Urothelium cell line (cell line): ENCODE measurements around the gene RAD50.

Source experiments
- DNase-seq: peaks from one replicate; pipeline ENCODE4 v3.0.0; 2011; ENCODE audit warnings: low spot score, mixed read lengths
- FAIRE-seq: peaks from 2 replicates; lab custom pipeline; 2011; peaks lifted over from hg19 to GRCh38; lab: Jason Lieb, UNC

The RAD50 gene

DNA sequence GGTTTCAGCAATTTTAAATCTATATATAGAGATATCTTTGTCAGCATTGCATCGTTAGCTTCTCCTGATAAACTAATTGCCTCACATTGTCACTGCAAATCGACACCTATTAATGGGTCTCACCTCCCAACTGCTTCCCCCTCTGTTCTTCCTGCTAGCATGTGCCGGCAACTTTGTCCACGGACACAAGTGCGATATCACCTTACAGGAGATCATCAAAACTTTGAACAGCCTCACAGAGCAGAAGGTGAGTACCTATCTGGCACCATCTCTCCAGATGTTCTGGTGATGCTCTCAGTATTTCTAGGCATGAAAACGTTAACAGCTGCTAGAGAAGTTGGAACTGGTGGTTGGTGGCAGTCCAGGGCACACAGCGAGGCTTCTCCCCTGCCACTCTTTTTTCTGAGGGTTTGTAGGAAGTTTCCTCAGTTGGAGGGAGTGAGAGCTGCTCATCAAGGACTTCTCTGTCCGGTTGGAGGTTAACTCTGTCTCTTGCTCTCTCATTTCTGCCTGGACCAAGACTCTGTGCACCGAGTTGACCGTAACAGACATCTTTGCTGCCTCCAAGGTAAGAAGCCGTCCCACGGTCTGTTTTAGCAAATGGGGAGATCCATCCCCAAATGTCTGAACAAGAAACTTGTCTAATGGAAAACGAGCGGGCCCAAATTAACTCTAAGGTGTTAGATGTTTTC, 117.3 kb downstream of the RAD50 start, which contains the start of gene IL4:
Gene IL4, plus strand, starts transcription at position 51 of the 692 bp plus-strand sequence. Its CDS starts 62 bp downstream, at position 113.
- DNase-seq: no peak
- FAIRE-seq: no peak

DNA sequence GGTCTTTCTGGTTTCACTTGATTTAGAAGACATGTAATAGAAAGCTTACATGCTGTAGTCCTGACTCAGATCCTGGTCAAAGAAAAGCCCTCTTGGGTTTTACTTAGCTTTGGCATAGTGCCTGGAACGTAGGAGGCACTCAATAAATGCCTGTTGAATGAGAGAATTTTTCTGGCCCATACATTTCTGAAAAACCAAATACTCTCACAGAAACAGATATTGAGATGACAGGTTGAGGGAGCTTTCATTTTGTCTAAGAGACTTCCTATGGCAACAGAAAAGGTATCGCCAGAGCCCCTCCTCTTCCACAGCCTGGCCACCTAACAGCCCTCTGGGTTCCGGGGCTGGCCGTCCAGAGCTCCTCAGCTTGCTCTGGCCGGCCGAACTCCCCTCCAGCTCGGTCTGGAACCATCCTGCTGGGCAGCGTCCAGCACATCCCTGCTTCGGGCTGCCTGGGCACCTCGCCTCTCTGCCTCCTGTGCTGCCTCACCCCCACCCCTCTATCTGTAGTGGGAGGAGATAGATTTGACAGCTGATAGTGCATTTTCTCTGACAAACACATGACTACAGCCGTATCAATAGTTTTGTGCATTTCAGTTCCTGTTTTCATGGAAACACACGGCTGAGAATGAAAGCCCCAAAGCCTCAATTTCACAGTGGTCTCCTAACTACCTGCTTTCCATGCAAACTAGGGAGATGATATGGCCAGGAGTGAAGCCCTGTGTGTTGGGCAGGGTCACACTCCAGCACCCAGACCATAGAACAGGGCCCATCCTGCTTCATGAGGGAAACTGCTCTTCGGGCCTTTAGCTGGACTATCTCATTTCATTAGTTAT, 118.1 kb downstream of the RAD50 start:
- DNase-seq: peak; percentile 60
- no peak for FAIRE-seq

DNA sequence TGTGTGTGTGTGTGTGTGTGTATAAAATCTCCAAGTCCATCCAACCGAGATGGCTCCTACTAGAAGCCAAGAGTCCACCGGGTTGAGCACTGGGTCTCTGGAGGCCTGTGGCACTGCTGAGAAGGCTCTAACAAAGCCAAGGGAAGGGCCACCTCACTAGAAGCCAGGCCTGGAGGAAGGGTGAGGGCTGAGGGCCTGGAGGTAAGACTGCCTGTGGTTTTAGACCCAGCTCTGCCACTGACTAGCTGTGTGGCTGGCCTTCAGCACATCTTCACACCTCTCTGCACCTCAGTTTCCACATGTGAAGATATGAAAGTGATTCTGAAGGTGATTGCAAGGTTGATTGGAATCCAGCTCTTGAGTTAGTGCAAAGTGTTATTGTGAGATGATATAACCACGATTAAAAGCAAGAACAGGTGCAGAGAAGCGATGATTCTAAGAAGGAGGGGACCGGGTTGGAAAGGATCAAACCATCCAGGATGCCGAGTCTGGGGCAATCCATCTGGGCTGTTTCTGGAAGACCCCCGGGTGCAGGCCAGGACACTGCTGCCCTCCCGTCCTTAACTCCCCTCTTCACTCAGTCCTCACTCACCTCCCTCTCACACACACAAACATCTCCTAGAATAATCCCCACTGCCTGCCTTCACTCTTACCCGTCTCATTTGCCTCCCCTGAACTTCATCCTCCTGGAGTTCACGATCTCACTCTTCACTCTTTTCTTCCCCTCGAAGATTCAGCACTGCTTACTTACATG, 119.3 kb downstream of the RAD50 start:
- FAIRE-seq (no peak), DNase-seq (no peak)

DNA sequence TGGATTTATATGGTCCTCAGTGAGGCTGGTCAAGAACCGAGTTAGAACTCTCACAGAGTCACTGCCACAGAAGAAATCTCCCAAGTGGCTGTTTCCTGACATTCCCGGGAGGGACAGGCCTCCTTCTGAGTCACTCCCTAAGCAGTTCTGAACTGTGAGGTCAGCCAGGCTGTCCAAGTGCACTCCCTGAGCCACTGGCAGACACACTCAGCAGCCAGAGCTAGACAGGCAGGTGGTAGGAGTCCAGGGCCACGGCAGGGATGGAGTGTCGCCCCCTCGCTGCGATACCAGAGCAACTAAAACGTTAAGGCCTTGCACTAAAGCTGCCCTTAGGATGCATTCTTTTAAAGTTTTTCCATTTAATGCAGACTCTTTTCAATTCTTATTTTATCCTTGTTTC, 120.4 kb downstream of the RAD50 start:
- peak; percentile 32 for FAIRE-seq

DNA sequence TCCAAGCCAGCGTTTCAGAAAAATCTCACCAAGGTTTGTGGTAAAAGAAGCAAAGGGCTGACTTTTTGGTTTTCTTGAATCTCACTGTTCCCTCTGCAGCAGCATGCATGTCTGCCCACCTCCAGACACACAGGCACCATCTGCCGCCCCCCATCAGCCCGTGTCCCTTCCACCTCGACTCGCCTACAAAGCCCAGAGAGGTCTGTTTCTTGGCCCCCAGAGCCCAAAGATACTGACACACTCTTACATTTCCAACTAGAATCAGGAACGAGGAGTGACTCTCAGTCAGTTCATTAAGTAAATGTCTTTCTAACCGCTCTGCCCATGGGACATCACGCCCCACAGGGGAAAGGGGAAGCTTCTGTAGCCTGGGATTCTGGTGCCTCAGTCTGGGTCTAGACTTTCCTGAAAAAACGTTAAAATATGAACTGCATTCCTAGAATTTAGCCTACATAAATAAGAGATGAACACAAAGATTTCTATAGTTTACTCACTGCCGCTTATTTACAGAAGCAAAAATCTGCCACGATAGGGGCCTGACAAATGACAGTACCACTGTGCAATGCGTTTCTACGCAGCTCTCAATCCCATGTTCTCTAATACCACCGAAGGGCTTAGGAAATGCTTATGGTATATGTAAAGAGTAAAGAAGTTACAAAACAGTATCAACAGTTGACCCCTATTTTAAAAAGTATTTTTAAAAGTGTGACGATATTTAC, 121.1 kb downstream of the RAD50 start:
- DNase-seq (no peak), FAIRE-seq (no peak)

More for the DNA sequence above, 120.4 kb downstream of the RAD50 start:
- peak; percentile 92 for DNase-seq

DNA sequence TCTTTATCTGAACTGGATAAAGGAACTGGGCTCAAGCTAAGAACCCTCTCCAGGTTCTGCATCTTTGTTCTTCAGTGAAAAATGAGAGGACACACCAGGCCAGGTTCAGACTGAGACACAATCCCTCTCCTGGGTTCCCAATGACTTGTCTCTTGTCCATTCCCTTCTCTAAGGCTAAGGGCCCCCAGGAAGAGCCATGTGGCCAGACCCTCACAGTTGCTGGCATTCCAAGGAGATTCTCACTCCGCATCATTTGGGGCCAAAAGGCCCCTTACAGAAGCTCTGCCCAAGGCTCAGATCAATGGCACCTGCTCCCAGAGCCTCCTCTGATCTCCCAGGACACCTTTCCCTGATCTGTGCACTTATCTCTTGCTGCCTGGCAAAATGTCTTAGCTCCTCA, 122.0 kb downstream of the RAD50 start:
- no peak for FAIRE-seq
- DNase-seq: no peak

DNA sequence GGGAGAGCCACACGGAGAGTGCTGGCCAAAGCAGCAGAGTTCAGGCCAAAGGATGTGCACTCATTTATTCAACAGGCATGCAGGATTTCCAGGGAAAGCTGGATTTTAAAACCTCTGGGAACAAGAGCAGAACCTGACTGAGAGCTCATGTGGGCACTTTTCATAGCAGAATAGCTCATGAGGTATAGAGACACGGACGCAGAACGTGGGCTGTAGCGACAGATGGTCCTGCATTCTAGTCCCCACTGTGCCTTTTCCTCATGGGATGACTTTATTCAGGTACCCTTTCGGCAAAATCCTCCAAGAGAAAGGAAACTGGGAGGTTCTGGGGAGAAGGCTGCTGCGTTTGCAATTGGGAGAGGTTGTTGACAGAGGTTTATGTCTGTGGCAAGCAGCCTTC, 122.4 kb downstream of the RAD50 start:
- DNase-seq: no peak
- no peak for FAIRE-seq

DNA sequence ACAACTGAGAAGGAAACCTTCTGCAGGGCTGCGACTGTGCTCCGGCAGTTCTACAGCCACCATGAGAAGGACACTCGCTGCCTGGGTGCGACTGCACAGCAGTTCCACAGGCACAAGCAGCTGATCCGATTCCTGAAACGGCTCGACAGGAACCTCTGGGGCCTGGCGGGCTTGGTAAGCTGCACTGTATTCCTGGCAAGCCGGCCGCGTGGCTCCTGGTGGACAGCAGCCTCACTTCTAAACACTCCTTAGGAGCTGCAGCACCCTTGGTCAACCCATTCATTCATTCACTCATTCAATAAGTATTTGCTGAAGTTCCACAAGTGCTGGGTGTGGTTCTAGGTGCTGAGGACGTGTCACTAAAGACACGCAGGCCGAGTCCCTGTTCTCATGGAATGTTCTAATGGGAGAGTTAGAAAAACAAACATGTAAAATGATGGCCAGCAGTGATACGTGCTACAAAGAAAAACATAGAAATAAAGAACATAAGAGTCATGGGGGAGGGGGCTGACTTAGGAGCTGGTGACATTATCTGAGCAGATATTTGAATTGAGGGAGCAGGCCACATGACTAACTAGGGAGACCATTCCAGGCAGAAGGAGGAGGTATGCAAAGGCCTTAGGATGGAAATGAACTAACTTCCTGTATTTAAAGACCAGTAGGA, 123.1 kb downstream of the RAD50 start:
- FAIRE-seq: no peak
- DNase-seq: no peak

DNA sequence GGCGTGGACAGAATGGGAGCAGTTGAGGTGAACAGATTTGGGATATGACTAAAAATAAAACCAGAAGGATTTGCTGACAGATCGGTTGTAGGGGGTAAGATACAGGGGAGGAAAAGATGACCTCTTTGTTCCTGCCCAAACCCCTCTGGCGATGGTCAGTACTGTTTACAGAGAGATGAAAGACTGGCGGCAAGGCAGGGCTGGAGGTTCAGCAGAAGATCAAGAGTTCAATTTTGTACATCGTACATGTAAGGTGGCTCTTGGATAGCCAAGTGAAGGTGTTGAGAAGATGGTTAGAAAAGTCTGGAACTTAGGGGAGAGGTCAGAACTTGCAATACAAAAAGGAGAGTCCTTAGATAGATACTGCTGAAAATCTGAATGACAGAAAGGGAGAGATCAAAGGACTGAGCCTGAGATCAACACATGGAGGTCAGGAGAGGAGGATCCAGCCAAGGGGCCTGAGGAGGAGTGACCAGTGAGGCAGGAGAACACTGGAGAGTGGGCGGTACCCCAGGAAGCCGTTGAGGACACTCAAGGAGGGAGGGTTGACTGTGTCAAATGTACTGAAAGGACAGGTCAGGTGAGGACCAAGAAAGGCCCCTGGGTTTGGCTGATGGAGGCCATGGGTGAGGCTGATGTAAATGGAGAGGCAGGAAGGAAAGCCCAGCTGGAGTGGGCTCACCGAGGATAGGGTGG, 124.2 kb downstream of the RAD50 start:
- FAIRE-seq: no peak
- no peak for DNase-seq

DNA sequence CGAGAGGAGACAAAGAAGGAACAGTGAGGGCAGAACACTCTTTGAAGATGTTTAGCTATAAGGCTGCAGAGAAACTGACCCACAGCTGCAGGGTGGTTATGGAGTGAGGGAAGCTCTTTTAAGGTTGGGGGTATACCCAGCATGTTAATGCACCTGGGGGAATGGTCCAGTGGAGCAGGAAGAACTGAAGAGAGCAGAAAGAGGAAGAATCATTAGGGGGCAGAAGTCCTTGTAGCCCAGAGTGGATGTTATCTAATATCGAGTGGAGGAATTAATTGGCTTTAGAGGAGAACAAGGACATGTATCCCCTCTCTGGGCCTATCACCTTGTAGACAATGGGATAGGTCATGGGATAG, 124.7 kb downstream of the RAD50 start:
- FAIRE-seq: no peak
- DNase-seq: no peak

DNA sequence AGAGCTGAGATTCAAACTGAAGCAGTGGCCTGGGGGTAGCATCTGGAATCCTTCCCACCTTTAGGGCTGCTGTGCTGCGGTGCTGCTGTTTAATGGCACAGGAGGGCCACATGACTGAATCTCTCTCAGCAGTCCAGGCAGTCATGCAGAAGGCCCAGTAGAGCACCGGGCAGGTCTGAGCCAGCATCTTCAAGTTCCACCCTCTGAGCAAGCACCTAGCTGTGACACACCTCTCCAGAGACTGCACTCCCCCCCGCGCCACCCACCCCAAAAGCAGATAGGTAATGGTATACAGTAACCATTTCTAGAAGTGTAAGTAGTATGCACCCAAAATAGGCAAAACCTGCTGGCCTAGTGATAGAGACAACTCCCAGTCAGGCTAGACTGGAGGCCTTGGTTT, 125.2 kb downstream of the RAD50 start:
- FAIRE-seq (no peak), DNase-seq (no peak)

DNA sequence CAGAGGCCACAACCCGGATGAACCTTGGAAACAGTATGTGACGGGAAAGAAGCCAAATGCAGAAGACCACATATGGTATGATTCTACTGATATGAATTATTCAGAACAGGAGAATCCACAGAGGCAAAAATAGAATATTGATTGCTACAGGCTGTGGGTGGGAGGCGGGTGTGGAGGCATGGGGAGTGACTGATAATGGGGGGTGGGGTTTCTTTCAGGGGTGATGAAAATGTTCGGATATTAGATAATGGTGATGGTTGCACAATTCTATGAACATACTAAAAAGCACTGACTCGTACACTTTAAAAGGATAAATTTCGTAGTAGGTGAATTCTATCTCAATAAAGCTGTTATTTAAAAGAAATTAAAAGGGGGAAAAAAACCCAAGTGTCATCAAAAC, 127.7 kb downstream of the RAD50 start:
- DNase-seq (no peak), FAIRE-seq (no peak)

DNA sequence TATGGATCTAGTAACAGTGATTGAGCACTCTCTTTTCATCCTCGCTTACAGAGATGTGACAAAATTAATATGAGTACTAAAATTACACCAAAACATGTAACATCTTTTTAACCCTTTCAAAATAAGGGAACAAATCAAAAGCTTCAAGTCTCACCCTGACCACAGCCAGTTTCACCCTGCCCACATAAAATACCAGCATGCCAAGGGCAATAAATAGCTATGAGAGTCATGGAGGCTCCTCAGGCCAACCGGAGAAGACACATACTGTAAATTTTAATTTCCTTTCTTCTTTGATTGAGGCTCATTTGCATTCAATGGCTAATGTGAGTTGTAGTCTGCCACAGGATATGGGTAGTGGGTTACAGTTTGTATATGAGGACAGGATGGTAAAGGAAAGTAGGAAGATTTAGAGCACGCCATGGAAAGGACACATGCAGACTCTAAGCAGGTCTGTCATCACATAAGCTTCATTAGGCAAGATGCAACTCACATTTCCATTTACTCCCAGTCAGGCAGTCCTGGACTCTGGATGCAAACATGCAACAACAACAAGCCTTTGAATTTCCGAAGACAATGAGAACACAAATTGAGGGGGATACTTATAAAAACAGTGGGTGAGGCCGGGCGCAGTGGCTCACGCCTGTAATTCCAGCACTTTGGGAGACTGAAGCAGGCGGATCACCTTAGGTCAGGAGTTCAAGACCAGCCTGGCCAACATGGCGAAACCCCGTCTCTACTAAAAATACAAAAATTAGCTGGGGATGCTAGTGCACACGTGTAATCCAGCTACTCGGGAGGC, 128.3 kb downstream of the RAD50 start:
- FAIRE-seq (no peak), DNase-seq (no peak)

DNA sequence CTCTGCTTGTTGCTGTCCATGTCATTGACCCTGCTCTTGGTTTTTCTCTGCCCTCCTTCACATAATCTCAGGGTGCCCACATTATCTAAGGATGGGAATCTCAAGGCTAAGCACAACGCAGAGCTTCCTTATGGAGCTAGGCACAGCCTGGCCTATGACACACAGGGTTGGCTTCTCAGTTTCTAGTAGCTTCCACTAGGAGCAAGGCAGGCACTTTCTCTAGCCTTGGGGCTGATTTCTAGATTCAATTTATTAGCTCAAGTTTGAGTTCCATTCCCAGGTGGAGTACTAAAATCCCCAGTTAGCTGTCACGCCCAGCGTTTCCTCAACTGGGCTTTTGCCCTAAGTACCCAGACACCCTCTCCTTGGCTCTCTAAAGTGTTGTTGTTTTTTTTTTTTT, 129.4 kb downstream of the RAD50 start:
- no peak for DNase-seq
- FAIRE-seq: no peak

DNA sequence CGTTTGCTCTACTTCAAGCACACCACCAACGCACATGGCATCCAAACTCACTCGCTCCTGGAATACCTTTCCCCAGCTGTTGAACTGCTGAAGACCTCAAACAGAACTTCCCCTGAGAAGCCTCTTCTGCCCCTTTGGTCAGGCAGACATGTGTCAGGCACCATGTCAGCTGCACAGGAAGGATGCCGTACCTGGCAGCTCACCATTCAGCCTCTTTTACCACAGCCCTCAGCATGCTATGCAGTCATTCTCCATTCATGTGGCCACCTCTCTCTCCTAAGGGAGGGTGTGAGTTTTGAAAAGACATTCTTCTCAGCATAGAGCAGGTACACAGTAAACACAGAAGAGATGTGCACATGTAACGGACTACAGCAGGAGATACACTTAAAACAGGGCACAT, 131.2 kb downstream of the RAD50 start:
- FAIRE-seq: no peak
- DNase-seq: no peak

DNA sequence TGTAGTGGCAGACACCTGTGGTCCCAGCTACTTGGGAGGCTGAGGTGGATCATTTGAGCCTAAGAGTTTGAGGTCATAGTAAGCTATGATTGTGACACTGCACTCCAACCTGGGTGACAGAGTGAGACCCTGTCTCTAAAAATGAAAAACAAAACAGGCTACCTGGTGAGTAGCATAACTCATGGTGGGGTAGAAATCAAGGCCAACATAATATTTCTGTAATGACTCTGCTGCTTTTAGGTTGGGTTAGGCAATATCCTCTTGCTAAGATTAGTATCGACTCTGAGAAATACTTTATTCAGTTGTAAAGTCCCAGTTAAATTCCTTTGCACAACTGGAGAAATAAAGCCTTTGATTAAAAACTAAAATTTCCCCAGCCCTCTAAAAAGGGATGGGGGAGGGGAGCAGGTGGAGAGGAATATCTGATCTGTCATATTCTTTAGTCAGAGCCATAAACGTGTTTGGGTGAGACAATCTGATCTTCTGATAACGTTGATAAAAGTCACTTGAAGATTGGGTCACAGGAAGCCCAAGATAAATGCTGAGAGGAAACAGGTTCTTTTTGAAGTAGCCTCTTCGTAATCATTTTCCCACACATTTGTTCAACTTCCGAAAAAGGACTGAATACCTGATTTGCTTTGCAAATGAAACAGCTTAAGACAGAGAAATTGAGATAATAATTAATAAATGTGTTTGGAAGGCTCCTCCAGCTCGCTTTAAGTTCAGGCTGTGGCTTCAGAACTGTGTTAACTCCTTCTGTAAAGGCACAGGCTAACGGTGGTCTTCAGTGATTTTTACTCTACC, 132.0 kb downstream of the RAD50 start:
- DNase-seq: no peak
- no peak for FAIRE-seq

DNA sequence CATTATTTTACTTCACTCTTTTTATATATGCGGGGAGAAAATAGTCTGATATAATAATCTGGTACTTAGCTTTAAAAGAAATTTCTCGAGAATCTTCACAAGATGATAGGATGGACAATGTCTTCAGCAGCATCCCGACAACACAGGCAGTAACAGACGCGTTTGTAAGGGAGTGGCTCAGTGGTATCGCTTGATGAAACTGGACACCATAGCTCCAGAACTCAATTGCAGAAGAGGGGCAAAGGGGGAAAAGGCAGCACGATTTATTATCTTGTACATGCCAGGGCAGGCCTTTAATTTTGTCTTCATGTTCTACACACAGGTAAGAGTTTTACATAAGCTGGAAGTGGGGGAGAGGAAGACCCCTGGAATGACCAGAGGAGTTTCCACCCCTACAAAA, 132.7 kb downstream of the RAD50 start:
- no peak for DNase-seq
- no peak for FAIRE-seq

DNA sequence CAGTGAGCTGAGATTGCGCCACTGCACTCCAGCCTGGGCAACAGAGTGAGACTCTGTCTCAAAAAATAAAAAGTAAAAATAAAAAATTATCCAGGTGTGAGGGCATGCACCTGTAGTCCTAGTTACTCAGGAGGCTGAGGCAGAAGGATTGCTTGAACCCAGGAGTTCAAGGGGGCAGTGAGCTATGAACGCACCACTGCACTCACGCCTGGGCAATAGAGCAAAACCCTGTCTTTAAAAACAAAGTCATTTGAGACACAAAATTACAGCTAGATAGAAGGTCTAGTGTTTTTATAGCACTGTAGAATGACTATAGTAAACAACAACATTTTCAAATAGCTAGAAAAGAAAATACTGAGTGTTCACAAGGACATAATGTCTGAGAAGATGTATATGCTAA, 133.4 kb downstream of the RAD50 start:
- FAIRE-seq (no peak), DNase-seq (no peak)
